ENCODE results near the gene AP1G2.
A peak's percentile ranks its signal among the peaks of the same experiment; 100 is the strongest.
"Not testable (repeated sequence)": the region's sequence is repeated elsewhere in the genome, so short reads cannot be mapped to it uniquely, and the experiment has no call there.

AP1G2 gene

DNA sequence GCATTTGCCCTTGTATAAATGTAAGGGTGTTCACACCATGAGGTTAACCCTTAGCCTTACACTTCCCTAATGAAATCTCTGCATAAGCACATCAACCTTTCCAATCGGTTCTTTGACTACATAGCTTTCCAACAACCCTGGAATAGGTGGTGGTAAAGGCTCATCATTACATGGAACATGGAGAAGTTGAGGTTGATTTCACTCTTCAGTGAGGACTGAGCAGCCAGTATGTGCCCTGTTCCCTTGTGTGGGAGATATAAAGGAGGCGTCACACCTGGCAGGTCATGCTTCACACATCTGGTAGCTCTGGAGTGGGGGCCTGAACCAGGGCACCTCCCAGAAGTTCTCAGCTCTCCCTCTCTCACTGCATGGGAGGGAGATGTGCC lies 32.7 kb upstream of the AP1G2 start:
- Histone ChIP-seq H3K27me3 (ENCODE audit: control insufficient read depth, insufficient read depth, low read length) (no peaks in the 10 kb centered on the region), H3K9me3 (ENCODE audit: control insufficient read depth, low read length) (no peaks in the 10 kb centered on the region), H3K9ac (no peak overlapping the region), H3K4me3 (ENCODE audit: low read depth, low read length) (no peak overlapping the region), H3K79me2 (no peaks in the 10 kb centered on the region), H3K4me2 (ENCODE audit: low read length) (no peak overlapping the region), H3K36me3 (ENCODE audit: control insufficient read depth, insufficient read depth, low read length) (no peaks in the 10 kb centered on the region), H3K27ac (no peak overlapping the region), H3K4me1 (no peaks in the 10 kb centered on the region), H2AFZ (no peak overlapping the region)
- TF ChIP-seq, protein P1, sequence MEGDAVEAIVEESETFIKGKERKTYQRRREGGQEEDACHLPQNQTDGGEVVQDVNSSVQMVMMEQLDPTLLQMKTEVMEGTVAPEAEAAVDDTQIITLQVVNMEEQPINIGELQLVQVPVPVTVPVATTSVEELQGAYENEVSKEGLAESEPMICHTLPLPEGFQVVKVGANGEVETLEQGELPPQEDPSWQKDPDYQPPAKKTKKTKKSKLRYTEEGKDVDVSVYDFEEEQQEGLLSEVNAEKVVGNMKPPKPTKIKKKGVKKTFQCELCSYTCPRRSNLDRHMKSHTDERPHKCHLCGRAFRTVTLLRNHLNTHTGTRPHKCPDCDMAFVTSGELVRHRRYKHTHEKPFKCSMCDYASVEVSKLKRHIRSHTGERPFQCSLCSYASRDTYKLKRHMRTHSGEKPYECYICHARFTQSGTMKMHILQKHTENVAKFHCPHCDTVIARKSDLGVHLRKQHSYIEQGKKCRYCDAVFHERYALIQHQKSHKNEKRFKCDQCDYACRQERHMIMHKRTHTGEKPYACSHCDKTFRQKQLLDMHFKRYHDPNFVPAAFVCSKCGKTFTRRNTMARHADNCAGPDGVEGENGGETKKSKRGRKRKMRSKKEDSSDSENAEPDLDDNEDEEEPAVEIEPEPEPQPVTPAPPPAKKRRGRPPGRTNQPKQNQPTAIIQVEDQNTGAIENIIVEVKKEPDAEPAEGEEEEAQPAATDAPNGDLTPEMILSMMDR (IDR thresholded peaks at IDR 0.05) = no peak

DNA sequence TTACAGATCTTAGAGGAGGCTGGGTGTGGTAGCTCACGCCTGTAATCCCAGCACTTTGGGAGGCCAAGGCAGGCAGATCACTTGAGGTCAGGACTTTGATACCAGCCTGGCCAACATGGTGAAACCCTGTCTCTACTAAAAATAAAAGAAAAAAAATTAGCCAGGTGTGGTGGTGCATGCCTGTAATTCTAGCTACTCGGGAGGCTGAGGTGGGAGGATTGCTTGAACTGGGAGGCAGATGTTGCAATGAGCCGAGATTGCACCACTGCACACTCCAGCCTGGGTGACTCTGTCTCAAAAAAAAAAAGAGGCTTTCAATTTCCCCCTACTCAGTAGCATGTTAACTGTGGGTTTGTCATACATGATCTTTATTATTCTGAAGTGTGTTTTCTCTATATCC lies 26.6 kb upstream of the AP1G2 start:
- H3K27me3 ChIP-seq (ENCODE audit: control insufficient read depth, insufficient read depth, low read length); H3K27ac ChIP-seq; H3K36me3 ChIP-seq (ENCODE audit: control insufficient read depth, insufficient read depth, low read length): not testable (repeated sequence)

DNA sequence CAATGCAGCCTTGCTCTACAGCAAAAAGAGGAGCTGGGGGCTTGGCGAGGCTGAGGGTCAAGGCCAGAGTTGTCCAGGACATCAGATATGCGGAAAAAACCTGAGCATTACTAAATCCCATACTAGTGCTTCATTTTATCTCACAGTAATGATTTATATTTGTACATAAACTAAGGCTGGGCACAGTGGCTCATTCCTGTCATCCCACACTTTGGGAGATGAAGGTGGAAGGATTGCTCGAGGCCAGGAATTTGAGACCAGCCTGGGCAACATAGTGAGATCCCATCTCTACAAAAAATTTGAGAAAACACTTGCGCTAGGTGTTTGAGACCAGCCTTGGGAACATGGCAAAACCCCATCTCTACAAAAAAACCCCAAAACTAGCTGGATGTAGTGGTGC lies 22.6 kb upstream of the AP1G2 start:
- Histone ChIP-seq H3K27ac (no peak overlapping the region), H3K27me3 (ENCODE audit: control insufficient read depth, insufficient read depth, low read length) (no peaks in the 10 kb centered on the region), H3K4me1 (peaks cover 7% of the 10 kb centered on the region), H2AFZ (no peak overlapping the region), H3K9me3 (ENCODE audit: control insufficient read depth, low read length) (no peaks in the 10 kb centered on the region), H3K4me2 (ENCODE audit: low read length) (no peak overlapping the region), H3K36me3 (ENCODE audit: control insufficient read depth, insufficient read depth, low read length) (no peaks in the 10 kb centered on the region), H3K4me3 (ENCODE audit: low read depth, low read length) (no peak overlapping the region), H3K9ac (no peak overlapping the region), H3K79me2 (no peaks in the 10 kb centered on the region)
- TF ChIP-seq, protein P1 (IDR thresholded peaks at IDR 0.05) = no peak

More for the DNA sequence above, 26.6 kb upstream of the AP1G2 start:
- not testable (repeated sequence) for H2AFZ ChIP-seq; H3K4me3 ChIP-seq (ENCODE audit: low read depth, low read length); H3K4me2 ChIP-seq (ENCODE audit: low read length); H3K9ac ChIP-seq; H3K79me2 ChIP-seq; H3K9me3 ChIP-seq (ENCODE audit: control insufficient read depth, low read length); H3K4me1 ChIP-seq

DNA sequence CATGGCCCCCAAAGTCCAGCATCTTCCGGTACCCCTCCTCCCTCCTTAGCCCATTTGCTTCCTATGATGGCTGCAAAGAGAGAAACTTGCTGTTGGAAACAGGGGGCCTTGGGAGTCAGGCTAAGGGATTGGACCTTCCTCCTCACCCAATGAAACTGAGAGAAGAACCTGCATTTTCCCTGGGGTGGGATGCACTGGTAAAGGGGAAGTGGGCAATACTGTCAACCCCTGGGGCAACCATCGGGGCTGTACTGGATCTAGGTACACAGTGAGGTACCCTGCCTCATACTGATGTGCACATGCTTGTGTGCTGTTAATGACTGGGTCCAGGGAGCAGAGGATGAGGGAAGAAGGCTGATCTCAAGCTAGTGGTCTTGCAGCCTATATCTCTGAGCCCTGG lies 22.0 kb upstream of the AP1G2 start:
- Histone ChIP-seq H3K4me3 (ENCODE audit: low read depth, low read length) (no peak overlapping the region), H3K4me1 (peaks cover 7% of the 10 kb centered on the region), H3K36me3 (ENCODE audit: control insufficient read depth, insufficient read depth, low read length) (no peaks in the 10 kb centered on the region), H3K27me3 (ENCODE audit: control insufficient read depth, insufficient read depth, low read length) (no peaks in the 10 kb centered on the region), H3K9me3 (ENCODE audit: control insufficient read depth, low read length) (no peaks in the 10 kb centered on the region), H2AFZ (peak overlapping the region; percentile 83), H3K9ac (no peak overlapping the region), H3K79me2 (no peaks in the 10 kb centered on the region), H3K4me2 (ENCODE audit: low read length) (no peak overlapping the region), H3K27ac (no peak overlapping the region)
- TF ChIP-seq, protein P1 (IDR thresholded peaks at IDR 0.05) = no peak

DNA sequence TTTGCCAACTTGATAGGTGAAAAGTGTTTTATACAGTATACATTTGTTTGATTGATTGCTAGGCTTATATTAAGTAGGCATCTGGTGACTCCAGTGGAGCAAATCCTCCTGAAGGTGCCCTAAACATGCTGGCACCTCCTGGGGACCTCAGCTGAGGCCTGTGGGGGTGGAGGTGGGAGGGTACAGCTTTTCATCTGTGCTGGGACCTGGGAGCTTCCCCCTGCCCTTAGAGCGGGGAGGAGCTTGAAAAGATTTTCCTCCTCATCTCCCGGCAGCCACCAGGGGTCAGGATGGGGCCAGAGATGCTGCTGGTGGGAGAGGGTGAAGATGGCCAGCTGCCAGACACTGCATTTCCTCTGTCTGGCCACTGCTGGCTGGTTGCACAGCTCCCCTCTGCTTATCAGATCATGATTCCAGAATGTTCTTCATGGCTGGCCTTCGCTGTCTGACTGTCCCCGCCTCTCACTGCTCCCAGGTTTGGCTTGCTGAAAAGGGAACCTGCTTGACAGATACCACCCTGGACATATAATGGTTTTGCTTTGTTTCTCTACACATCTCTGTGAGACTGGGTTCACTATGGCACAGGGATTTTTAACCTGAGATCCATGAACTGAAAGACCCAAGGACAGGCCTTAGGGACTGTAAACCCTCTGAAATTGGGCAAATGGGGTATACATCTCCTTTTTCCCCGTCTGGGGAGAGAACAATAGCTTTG lies 21.4 kb upstream of the AP1G2 start:
- no peak overlapping the region for H3K4me3 ChIP-seq (ENCODE audit: low read depth, low read length)
- no peaks in the 10 kb centered on the region for H3K9me3 ChIP-seq (ENCODE audit: control insufficient read depth, low read length)
- no peaks in the 10 kb centered on the region for H3K27me3 ChIP-seq (ENCODE audit: control insufficient read depth, insufficient read depth, low read length)
- no peaks in the 10 kb centered on the region for H3K36me3 ChIP-seq (ENCODE audit: control insufficient read depth, insufficient read depth, low read length)
- no peaks in the 10 kb centered on the region for H3K79me2 ChIP-seq
- peaks cover 7% of the 10 kb centered on the region for H3K4me1 ChIP-seq
- no peak overlapping the region for H3K4me2 ChIP-seq (ENCODE audit: low read length)
- TF ChIP-seq, protein P1 (IDR thresholded peaks at IDR 0.05) = peak; percentile 88
- no peak overlapping the region for H3K27ac ChIP-seq
- H3K9ac ChIP-seq = no peak overlapping the region
- peak overlapping the region; percentile 83 for H2AFZ ChIP-seq

DNA sequence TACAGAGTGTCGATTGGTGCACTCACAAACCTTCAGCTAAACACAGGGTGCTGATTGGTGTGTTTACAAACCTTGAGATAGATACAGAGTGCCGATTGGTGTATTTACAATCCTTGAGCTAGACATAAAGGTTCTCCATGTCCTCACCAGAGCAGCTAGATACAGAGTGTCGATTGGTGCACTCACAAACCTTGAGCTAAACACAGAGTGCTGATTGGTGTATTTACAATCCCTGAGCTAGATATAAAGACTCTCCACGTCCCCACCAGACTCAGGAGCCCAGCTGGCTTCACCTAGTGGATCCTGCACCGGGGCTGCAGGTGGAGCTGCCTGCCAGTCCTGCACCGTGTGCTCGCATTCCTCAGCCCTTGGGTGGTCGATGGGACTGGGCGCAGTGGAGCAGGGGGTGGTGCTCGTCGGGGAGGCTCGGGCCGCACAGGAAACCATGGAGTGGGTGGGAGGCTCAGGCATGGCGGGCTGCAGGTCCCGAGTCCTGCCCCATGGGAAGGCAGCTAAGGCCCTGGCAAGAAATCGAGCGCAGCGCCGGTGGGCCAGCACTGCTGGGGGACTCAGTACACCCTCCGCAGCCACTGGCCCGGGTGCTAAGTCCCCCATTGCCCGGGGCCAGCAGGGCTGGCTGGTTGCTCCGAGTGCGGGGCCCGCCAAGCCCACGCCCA lies 17.1 kb upstream of the AP1G2 start:
- not testable (repeated sequence) for H3K9ac ChIP-seq; H3K27me3 ChIP-seq (ENCODE audit: control insufficient read depth, insufficient read depth, low read length); H3K4me3 ChIP-seq (ENCODE audit: low read depth, low read length); H3K4me2 ChIP-seq (ENCODE audit: low read length); H2AFZ ChIP-seq; H3K27ac ChIP-seq; H3K79me2 ChIP-seq; H3K36me3 ChIP-seq (ENCODE audit: control insufficient read depth, insufficient read depth, low read length); H3K4me1 ChIP-seq; H3K9me3 ChIP-seq (ENCODE audit: control insufficient read depth, low read length)

- H3K36me3 ChIP-seq (ENCODE audit: control insufficient read depth, insufficient read depth, low read length); H2AFZ ChIP-seq; H3K4me2 ChIP-seq (ENCODE audit: low read length); H3K4me1 ChIP-seq; H3K27ac ChIP-seq; H3K27me3 ChIP-seq (ENCODE audit: control insufficient read depth, insufficient read depth, low read length); H3K4me3 ChIP-seq (ENCODE audit: low read depth, low read length); H3K79me2 ChIP-seq; H3K9ac ChIP-seq; H3K9me3 ChIP-seq (ENCODE audit: control insufficient read depth, low read length): not testable (repeated sequence)
Observed at GRCh38 chr14:23583761-23584526, 16.4 kb upstream of the AP1G2 start.
